ENCODE data around the gene BARD1. TPM values are rescaled to one million over a fixed set of nuclear protein-coding genes. Genes with fewer than 3 reads are reported as not detected.

BARD1 gene
- total and polyA plus RNA-seq, 2 of the 13 experiments (the other 11 are each of a cell fraction or from before 2014, with no cell fraction given): 5.3 to 30.4 TPM

DNA sequence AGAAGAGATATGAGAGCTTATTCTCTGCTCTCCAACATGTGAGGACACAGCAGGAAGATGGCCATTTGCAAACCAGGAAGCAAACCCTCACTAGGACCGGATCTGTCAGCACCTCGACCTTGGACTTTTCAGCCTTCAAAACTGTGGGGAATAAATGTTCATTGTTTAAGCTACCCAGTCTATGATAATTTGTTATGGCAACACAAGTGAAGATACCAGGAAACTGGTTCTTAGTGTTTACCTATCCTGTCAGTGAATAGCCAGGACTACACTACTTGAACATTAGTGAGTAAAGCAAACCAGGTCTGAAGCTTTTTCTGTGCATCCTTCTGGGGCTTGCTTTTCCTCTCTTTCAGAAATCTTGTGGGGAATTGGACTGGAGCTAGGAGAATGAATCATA lies 44.4 kb upstream of the BARD1 start (continued):
- TF ChIP-seq POGZ (CRISPR knock-in tag; IDR thresholded peaks at IDR 0.05): peak; percentile 93
- peak; percentile 36; the same call in 1 of the 2 replicates for TF ChIP-seq MIER2 (CRISPR knock-in tag; IDR thresholded peaks at IDR 0.05)
- no peak for TF ChIP-seq PAX8 (CRISPR knock-in tag; IDR thresholded peaks at IDR 0.05; ENCODE audit: borderline replicate concordance)
- TF ChIP-seq ZNF616 (CRISPR knock-in tag; IDR thresholded peaks at IDR 0.05; ENCODE audit: low read depth): no peak
- TF ChIP-seq, protein P1, sequence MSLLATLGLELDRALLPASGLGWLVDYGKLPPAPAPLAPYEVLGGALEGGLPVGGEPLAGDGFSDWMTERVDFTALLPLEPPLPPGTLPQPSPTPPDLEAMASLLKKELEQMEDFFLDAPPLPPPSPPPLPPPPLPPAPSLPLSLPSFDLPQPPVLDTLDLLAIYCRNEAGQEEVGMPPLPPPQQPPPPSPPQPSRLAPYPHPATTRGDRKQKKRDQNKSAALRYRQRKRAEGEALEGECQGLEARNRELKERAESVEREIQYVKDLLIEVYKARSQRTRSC (CRISPR knock-in tag; IDR thresholded peaks at IDR 0.05; ENCODE audit: low read depth): no peak
- peak; percentile 62; the same call in 1 of the 2 replicates for TF ChIP-seq MEIS1 (CRISPR knock-in tag; IDR thresholded peaks at IDR 0.05; ENCODE audit: borderline replicate concordance)
- TF ChIP-seq AGO1 (IDR thresholded peaks at IDR 0.05; ENCODE audit: low read depth, low read length, poor library complexity, severe bottlenecking): no peak
- peak; percentile 52; the same call in 1 of the 2 replicates for TF ChIP-seq DPF2 (CRISPR knock-in tag; IDR thresholded peaks at IDR 0.05; ENCODE audit: borderline replicate concordance, low read depth)
- TF ChIP-seq ZNF614 (CRISPR knock-in tag; IDR thresholded peaks at IDR 0.05; ENCODE audit: borderline replicate concordance): peak; percentile 93
- TF ChIP-seq, protein P2, sequence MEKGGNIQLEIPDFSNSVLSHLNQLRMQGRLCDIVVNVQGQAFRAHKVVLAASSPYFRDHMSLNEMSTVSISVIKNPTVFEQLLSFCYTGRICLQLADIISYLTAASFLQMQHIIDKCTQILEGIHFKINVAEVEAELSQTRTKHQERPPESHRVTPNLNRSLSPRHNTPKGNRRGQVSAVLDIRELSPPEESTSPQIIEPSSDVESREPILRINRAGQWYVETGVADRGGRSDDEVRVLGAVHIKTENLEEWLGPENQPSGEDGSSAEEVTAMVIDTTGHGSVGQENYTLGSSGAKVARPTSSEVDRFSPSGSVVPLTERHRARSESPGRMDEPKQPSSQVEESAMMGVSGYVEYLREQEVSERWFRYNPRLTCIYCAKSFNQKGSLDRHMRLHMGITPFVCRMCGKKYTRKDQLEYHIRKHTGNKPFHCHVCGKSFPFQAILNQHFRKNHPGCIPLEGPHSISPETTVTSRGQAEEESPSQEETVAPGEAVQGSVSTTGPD (CRISPR knock-in tag; IDR thresholded peaks at IDR 0.05): 0 out of 2 replicates have a peak, but pooled peaks have one; percentile 70
- peak; percentile 83 for TF ChIP-seq NCOA2 (CRISPR knock-in tag; IDR thresholded peaks at IDR 0.05)

DNA sequence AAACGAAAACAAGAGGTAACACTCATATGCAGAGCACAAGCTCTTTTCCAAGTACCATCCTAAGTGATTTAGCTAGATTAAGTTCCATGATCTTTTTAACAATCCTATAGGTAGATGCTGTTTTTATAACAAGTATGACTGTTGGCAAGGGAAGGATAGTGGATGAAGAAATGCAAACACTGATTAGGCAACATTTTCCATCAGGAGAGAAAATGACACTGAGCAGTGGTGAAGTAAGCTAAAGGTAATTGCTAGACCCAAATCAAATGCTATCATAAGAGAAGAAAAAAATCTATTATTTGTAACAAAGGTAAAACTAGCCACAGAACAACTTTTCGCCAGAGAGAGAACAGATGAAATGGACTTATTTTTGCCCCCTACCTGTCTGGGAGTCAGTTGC lies 34.3 kb upstream of the BARD1 start:
- Histone ChIP-seq H3K9ac (ENCODE audit: insufficient read depth, low read depth, low read length) (no peak overlapping the region), H3K79me2 (ENCODE audit: insufficient read depth, low read length) (no peaks in the 10 kb centered on the region), H4K20me1 (ENCODE audit: insufficient read depth, low read length) (no peaks in the 10 kb centered on the region), H2AFZ (ENCODE audit: low read length) (no peak overlapping the region), H3K4me1 (ENCODE audit: insufficient read depth, low read length) (peaks cover 14% of the 10 kb centered on the region), H3K36me3 (replicated peaks in 1 of 2; ENCODE audit: control insufficient read depth in 1 of 2, insufficient read depth in 2 of 2, low read length in 2 of 2) (no peaks in the 10 kb centered on the region), H3K9me3 (ENCODE audit: low read length) (no peaks in the 10 kb centered on the region; the same call in 1 of the 2 replicates), H3K4me3 (replicated peaks in 1 of 3; ENCODE audit: insufficient read depth in 1 of 3, low read depth in 2 of 3, low read length in 3 of 3) (no peak overlapping the region), H3K27ac (ENCODE audit: extremely low read length, insufficient read depth, low read length) (no peak overlapping the region), H3K4me2 (ENCODE audit: low read depth, low read length) (no peak overlapping the region), H3K27me3 (ENCODE audit: control insufficient read depth in 1 of 2, insufficient read depth in 2 of 2, low read length in 2 of 2) (no peaks in the 10 kb centered on the region)
- TF ChIP-seq CEBPB (IDR thresholded peaks at IDR 0.05; ENCODE audit: borderline replicate concordance, low read depth, low read length): peak; percentile 82
- TF ChIP-seq CEBPG (CRISPR knock-in tag; IDR thresholded peaks at IDR 0.05): peak; percentile 29; the same call in 1 of the 2 replicates
- no peak for TF ChIP-seq ZNF17 (CRISPR knock-in tag; IDR thresholded peaks at IDR 0.05)
- CTCF ChIA-PET (ENCODE audit: low intra/inter-chr PET ratio, low total read pairs): no interaction called here
- WGBS (ENCODE audit: low lambda C conversion rate): 39% methylated on average over 2 of the region's 2 CpGs
- in situ Hi-C loops (cut with HindIII; ENCODE audit: extremely low pct_ligation_motif_present, low pct_unique_long_range_greater_than_20kb): no loop called here
- no TSS peak for BruUV-seq (replicated peaks)
- FAIRE-seq: no peak
- ATAC-seq: no peak
- no peak for DNase-seq (ENCODE audit: low spot score)
- POLR2A ChIA-PET: no interaction called here
- intact Hi-C loops (cut with micrococcal nuclease; ENCODE audit: unreplicated experiment): no loop called here
